Prostate gland (tissue), 2 donors: ENCODE results near the gene SPEF1. TPM values are rescaled to one million over a fixed set of nuclear protein-coding genes. Genes with fewer than 3 reads are reported as not detected.
A peak's percentile ranks its signal among the peaks of the same experiment; 100 is the strongest.
"Not testable (repeated sequence)": the region's sequence is repeated elsewhere in the genome, so short reads cannot be mapped to it uniquely, and the experiment has no call there.

Experiments
- DNase-seq: peaks from one replicate; pipeline ENCODE4 v3.0.0-alpha.2; 2019; ENCODE audit warnings: low spot score
- H3K27ac ChIP-seq, 2 donors: fragments of 200-600 bp; sonication (generic); 2 replicates each; pipeline ENCODE4 v1.5.1; 2017 to 2019
- H3K27me3 ChIP-seq: fragments of 200-600 bp; sonication (generic); replicated peaks from 2 replicates; pipeline ENCODE4 v1.5.1; 2019; ENCODE audit not compliant: insufficient read depth
- H3K36me3 ChIP-seq, 2 donors: fragments of 200-600 bp; sonication (generic); 1 replicate in 1 of 2; 2 replicates in 1 of 2; pipeline versions ENCODE4 v1.5.1 to v1.8.1; 2017 to 2019
- H3K4me1 ChIP-seq: fragments of 200-600 bp; sonication (generic); replicated peaks from 2 replicates; pipeline ENCODE4 v1.5.1; 2019
- H3K4me3 ChIP-seq, 2 donors: fragments of 200-600 bp; sonication (generic); 2 replicates each; pipeline ENCODE4 v1.5.1; 2017 to 2019
- H3K9me3 ChIP-seq: fragments of 200-600 bp; sonication (generic); 2 replicates; pipeline ENCODE4 v1.5.1; 2017
- CTCF ChIP-seq, 4 experiments: fragments of 200-600 bp in 2 of 4; fragments of 450-650 bp in 2 of 4; sonication (generic) in 2 of 4; IDR thresholded peaks; 1 replicate in 3 of 4; 2 replicates in 1 of 4; pipeline ENCODE4 v1.5.1; 2016 to 2019; ENCODE audit warnings: antibody characterized with exemption in 4 of 4, mild to moderate bottlenecking in 2 of 4, moderate library complexity in 2 of 4
- POLR2A ChIP-seq: fragments of 450-650 bp; IDR thresholded peaks from one replicate; pipeline ENCODE4 v1.6.1; 2016; ENCODE audit warnings: antibody characterized with exemption, mild to moderate bottlenecking
- POLR2AphosphoS5 ChIP-seq: sonication (generic); formaldehyde crosslinking; IDR thresholded peaks from one replicate; pipeline ENCODE4 v1.6.1; 2017; ENCODE audit warnings: antibody characterized with exemption
- WGBS: methylation state at CpG from one replicate; pipeline ENCODE4 v1.1.5; 2018; 5-methylcytosine and 5-hydroxymethylcytosine counted together
- intact Hi-C: fragments of 100-400 bp; cut with DNase I; formaldehyde crosslinking; loops from one replicate; pipeline ENCODE4 v1.14.2; 2022
- total RNA-seq, 2 donors: library from RNA; depleted of rRNA; stranded (reverse); fragments of >200 nt; gene quantifications; one replicate each; pipeline ENCODE4 v1.1.0, GENCODE V29; 2016

The SPEF1 gene
- total RNA-seq, result 1 to 10 TPM in 1 of 2 donors, not detected in 1; 1.6 TPM

GRCh38 chr20:3781153-3781910 lies at the start of gene SPEF1:
Gene SPEF1 (minus strand): TSS chr20:3781448. CDS start chr20:3781287, 161 bp downstream.
- Histone ChIP-seq H3K4me1 (peaks cover 22% of the 10 kb centered on the region), H3K27ac (peak within 1 kb of the TSS; percentile 42 to 44), H3K4me3 (peak within 1 kb of the TSS; percentile 12 to 32), H3K27me3 (no peaks in the 10 kb centered on the region), H3K9me3 (no peaks in the 10 kb centered on the region), H3K36me3 (no peaks in the 10 kb centered on the region)
- WGBS, result 14% methylated on average over 28 of the region's 28 CpGs
- DNase-seq, result peak; percentile 76
- intact Hi-C loops, result no loop called here
- peak in 3 of 4 experiments; percentile 35 to 48 (median 44) for TF ChIP-seq CTCF (IDR thresholded peaks at IDR 0.05)
- TF ChIP-seq POLR2AphosphoS5, result peak; percentile 86
- no peak for TF ChIP-seq POLR2A

GRCh38 chr20:3829891-3830290 lies 48.6 kb upstream of the SPEF1 start:
- H3K9me3 ChIP-seq, H3K4me3 ChIP-seq, H3K27ac ChIP-seq, H3K27me3 ChIP-seq, H3K36me3 ChIP-seq, DNase-seq, intact Hi-C loops, H3K4me1 ChIP-seq: not testable (repeated sequence)
- 87% methylated on average over 5 of the region's 5 CpGs for WGBS

- Histone ChIP-seq H3K27me3 (no peaks in the 10 kb centered on the region), H3K4me3 (no peak overlapping the region), H3K27ac (no peak overlapping the region), H3K4me1 (no peaks in the 10 kb centered on the region), H3K36me3 (no peaks in the 10 kb centered on the region), H3K9me3 (no peaks in the 10 kb centered on the region)
- TF ChIP-seq POLR2A (no peak), POLR2AphosphoS5 (no peak), CTCF (IDR thresholded peaks at IDR 0.05) (no peak)
- intact Hi-C loops, result no loop called here
- WGBS, result 91% methylated on average over 3 of the region's 3 CpGs
- DNase-seq, result no peak
Observed at GRCh38 chr20:3828798-3829197, 47.5 kb upstream of the SPEF1 start.

GRCh38 chr20:3826420-3826819 lies 45.2 kb upstream of the SPEF1 start:
- DNase-seq, result no peak
- WGBS, result 89% methylated on average over 4 of the region's 4 CpGs
- H3K36me3 ChIP-seq, result peaks cover 0 to 6% of the 10 kb centered on the region in 2 donors
- TF ChIP-seq POLR2AphosphoS5 (no peak), POLR2A (no peak), CTCF (IDR thresholded peaks at IDR 0.05) (no peak)
- H3K4me3 ChIP-seq, result no peak overlapping the region
- H3K27ac ChIP-seq, result no peak overlapping the region
- intact Hi-C loops, result no loop called here
- no peaks in the 10 kb centered on the region for H3K4me1 ChIP-seq
- H3K9me3 ChIP-seq, result no peaks in the 10 kb centered on the region
- no peaks in the 10 kb centered on the region for H3K27me3 ChIP-seq

GRCh38 chr20:3825526-3825925 lies 44.3 kb upstream of the SPEF1 start:
- intact Hi-C loops, result no loop called here
- DNase-seq, result no peak
- 73% methylated on average over 7 of the region's 7 CpGs for WGBS
- Histone ChIP-seq H3K4me3 (no peak overlapping the region), H3K27me3 (no peaks in the 10 kb centered on the region), H3K27ac (no peak overlapping the region), H3K9me3 (no peaks in the 10 kb centered on the region), H3K4me1 (no peaks in the 10 kb centered on the region), H3K36me3 (peaks cover 0 to 6% of the 10 kb centered on the region in 2 donors)
- no peak for TF ChIP-seq POLR2A
- no peak for TF ChIP-seq POLR2AphosphoS5
- no peak for TF ChIP-seq CTCF (IDR thresholded peaks at IDR 0.05)
